ENCODE results near the gene CD52. TPM values are rescaled to one million over a fixed set of nuclear protein-coding genes. Genes with fewer than 3 reads are reported as not detected.

Gene CD52
- total and polyA plus RNA-seq, 2 of the 13 experiments (the other 11 are each of a cell fraction or from before 2014, with no cell fraction given), result 0.32 TPM; not detected in 1

DNA sequence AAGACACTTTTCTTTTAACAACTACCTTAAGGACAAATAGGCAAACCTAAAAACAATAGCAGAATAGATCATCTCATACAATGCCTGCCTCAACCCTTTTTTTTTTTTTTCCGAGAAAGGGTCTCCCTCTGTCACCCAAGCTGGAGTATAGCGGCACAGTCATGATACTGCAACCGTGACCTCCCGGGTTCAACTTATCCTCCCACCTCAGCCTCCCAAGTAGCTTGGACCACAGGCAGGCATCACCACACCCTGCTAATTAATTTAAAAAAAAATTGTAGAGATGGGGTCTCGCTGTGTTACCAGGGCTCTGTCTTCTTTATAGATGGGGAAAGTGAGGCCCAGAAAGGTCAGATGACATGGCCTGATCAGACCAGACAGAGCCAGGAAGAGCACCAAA lies 29.9 kb upstream of the CD52 start:
- FAIRE-seq (no peak), DNase-seq (ENCODE audit: low spot score) (no peak), ATAC-seq (no peak)
- TF ChIP-seq HHEX (CRISPR knock-in tag; IDR thresholded peaks at IDR 0.05) (no peak), PHB2 (IDR thresholded peaks at IDR 0.05; ENCODE audit: partially characterized antibody) (no peak), FLYWCH1 (CRISPR knock-in tag; IDR thresholded peaks at IDR 0.05) (no peak), RBAK (CRISPR knock-in tag; IDR thresholded peaks at IDR 0.05) (no peak), IKZF5 (CRISPR knock-in tag; IDR thresholded peaks at IDR 0.05) (no peak), ZNF512B (CRISPR knock-in tag; IDR thresholded peaks at IDR 0.05; ENCODE audit: borderline replicate concordance) (no peak), SNAI1 (CRISPR knock-in tag; IDR thresholded peaks at IDR 0.05; ENCODE audit: borderline replicate concordance) (no peak), ZNF709 (CRISPR knock-in tag; IDR thresholded peaks at IDR 0.05) (no peak), ZNF552 (CRISPR knock-in tag; IDR thresholded peaks at IDR 0.05; ENCODE audit: borderline replicate concordance) (no peak), TOPORS (CRISPR knock-in tag; IDR thresholded peaks at IDR 0.05) (no peak), AHR (CRISPR knock-in tag; IDR thresholded peaks at IDR 0.05) (no peak), ZNF460 (CRISPR knock-in tag; IDR thresholded peaks at IDR 0.05; ENCODE audit: borderline replicate concordance) (no peak)
- WGBS (ENCODE audit: low lambda C conversion rate), result 93% methylated on average over 5 of the region's 5 CpGs
- no peaks in the 10 kb centered on the region for H3K79me2 ChIP-seq (ENCODE audit: insufficient read depth, low read length)
- no peak overlapping the region for H3K4me2 ChIP-seq (ENCODE audit: low read depth, low read length)
- no peak overlapping the region for H2AFZ ChIP-seq (ENCODE audit: low read length)
- H3K27ac ChIP-seq (ENCODE audit: extremely low read length, insufficient read depth, low read length), result no peak overlapping the region
- no peaks in the 10 kb centered on the region for H3K9me3 ChIP-seq (ENCODE audit: low read length)
- H3K27me3 ChIP-seq (ENCODE audit: control insufficient read depth in 1 of 2, insufficient read depth in 2 of 2, low read length in 2 of 2), result no peaks in the 10 kb centered on the region
- H3K9ac ChIP-seq (ENCODE audit: insufficient read depth, low read depth, low read length), result no peak overlapping the region
- H3K36me3 ChIP-seq (replicated peaks in 1 of 2; ENCODE audit: control insufficient read depth in 1 of 2, insufficient read depth in 2 of 2, low read length in 2 of 2), result no peaks in the 10 kb centered on the region; a peak in 1 of 5 replicates
- in situ Hi-C loops (cut with HindIII; ENCODE audit: extremely low pct_ligation_motif_present, low pct_unique_long_range_greater_than_20kb) (loop anchor here (5.0 kb wide), 1 partner anchor 74 kb away; no protein-coding TSS in a partner anchor), intact Hi-C loops (cut with micrococcal nuclease; ENCODE audit: unreplicated experiment) (no loop called here)
- no peaks in the 10 kb centered on the region for H3K4me1 ChIP-seq (ENCODE audit: insufficient read depth, low read length)
- ChIA-PET CTCF (ENCODE audit: low intra/inter-chr PET ratio, low total read pairs) (no interaction called here), POLR2A (no interaction called here)
- no peaks in the 10 kb centered on the region for H4K20me1 ChIP-seq (ENCODE audit: insufficient read depth, low read length)
- no TSS peak for BruUV-seq (replicated peaks)
- H3K4me3 ChIP-seq (replicated peaks in 1 of 3; ENCODE audit: insufficient read depth in 1 of 3, low read depth in 2 of 3, low read length in 3 of 3), result no peak overlapping the region

All from HepG2 (cell line).